ENCODE data around the gene MXRA7.
A peak's percentile ranks its signal among the peaks of the same experiment; 100 is the strongest.

Gene MXRA7

GRCh38 chr17:76697702-76698465 lies 12.9 kb downstream of the MXRA7 start:
- no peak for TF ChIP-seq CTCF (IDR thresholded peaks at IDR 0.05; ENCODE audit: low read depth, low read length, missing control alignments)
- no peak overlapping the region for H3K4me3 ChIP-seq (ENCODE audit: low read depth, low read length)
- no peak for DNase-seq (ENCODE audit: low read depth)

DNA sequence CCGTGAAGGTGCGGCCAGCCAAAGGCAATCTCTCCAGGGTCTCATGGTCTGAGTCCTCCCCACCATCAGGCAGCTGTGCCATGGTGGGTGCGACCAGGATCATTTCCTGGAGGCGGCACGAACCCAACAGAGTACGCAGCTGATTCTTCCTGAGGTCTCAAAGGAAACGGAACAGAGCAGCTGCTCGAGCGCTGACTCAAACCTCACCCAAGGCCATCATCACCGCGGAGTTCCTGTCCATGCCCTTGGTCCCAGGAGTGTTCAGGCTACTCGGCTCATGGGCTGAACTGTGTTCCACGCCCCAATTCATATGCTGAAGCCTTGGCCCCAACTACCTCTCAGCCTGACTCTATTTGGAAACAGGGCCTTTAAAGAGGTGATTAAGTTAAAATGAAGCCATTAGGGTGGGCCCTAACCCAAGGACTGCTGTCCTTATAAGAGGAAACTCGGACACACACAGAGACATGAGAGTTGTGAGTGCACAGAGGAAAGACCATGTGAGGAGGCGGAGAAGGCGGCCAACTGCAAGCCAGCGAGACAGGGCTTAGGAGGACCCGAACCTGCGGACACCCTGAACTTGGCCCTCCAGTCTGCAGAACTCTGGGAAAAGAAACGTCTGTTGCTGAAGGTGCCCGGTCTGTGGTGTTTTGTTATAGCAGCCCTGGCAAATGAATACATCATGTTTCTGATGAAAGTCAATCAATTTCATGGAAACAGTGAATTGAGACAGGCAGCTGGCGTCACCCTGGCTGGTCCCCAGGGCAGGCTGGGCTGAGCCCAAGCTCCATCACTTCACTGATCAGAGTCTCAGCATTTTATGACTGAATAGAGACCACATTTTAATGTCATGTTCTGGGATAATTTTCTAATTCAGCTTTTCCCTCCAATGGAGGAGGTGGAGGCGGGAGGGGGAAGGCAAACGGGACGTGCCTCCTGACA lies 13.7 kb downstream of the MXRA7 start:
- H3K4me3 ChIP-seq (ENCODE audit: low read depth, low read length): no peak overlapping the region
- TF ChIP-seq CTCF (IDR thresholded peaks at IDR 0.05; ENCODE audit: low read depth, low read length, missing control alignments): no peak
- peak; percentile 52 for DNase-seq (ENCODE audit: low read depth)

DNA sequence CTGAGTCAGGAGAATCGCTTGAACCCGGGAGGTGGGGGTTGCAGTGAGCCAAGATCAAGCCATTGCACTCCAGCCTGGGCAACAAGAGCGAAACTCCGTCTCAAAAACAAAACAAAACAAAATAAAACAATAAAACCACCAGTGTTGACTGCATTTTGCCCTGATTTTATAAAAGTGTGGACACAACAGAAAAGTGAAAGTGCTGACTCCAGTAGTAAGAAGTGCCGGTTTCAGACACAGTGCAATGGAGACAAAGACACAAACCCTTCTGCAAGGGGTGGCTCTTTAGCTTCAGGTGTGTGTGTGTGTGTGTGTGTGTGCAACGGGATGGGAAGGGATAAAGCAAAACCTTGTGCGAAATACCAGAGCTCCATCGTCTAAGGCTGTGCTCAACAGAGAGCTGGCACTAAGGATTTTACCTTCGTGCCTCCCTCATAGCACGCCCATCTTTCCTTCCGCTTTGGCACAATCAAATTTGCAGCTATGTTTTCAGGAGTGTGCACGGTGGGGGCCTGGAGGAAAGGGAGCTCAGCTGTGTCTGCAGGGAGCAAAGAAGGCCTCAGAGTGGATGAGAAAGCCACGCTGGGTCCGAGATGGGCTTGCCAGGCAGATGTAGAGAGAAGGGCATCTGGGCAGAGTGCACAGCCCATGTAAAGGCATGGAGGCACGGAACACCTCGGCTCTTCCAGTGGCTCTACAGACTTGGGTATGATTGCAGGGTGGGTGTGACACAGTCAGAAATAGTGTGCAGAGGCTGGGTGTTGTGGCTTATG lies 15.5 kb downstream of the MXRA7 start:
- no peak overlapping the region for H3K4me3 ChIP-seq (ENCODE audit: low read depth, low read length)
- no peak for TF ChIP-seq CTCF (IDR thresholded peaks at IDR 0.05; ENCODE audit: low read depth, low read length, missing control alignments)
- no peak for DNase-seq (ENCODE audit: low read depth)

DNA sequence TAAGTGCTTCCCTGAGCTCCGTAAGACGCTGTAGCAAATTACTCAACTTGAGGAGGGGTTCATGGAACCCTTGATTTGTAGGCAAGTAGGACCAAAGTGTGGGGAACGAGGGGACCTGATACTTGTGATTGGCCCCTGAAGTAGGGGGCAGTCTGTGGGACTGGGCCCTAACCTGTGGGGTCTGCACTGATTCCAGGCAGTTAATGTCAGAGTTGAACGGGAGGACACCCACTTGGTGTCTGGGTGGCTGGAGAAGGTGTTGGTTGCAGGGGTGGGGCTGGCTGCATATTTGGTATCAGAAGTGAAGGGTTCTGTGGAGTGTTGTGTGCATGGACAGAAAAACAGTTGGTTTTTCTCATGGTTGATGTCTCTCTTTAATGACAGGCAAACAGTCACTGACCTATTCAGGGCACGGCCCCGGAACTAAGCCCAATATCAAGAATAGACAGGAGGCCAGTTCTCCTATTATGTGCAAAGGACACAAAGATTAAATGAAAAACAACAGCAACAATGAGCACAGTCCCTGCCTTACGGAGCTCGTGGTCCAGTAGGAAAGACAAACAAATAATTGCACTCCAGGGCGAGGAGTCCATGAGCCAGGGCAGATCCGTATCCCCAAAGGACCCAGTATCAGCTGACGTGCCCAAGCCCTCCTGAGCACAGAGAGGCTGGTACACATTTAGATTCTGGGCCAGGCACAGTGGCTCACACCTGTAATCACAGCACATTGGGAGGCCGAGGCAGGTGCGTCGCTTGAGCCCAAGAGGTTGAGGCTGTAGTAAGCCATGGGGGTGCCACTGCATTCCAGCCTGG lies 19.2 kb downstream of the MXRA7 start:
- no peak for TF ChIP-seq CTCF (IDR thresholded peaks at IDR 0.05; ENCODE audit: low read depth, low read length, missing control alignments)

GRCh38 chr17:76690596-76691280 lies 20.0 kb downstream of the MXRA7 start:
- no peak for TF ChIP-seq CTCF (IDR thresholded peaks at IDR 0.05; ENCODE audit: low read depth, low read length, missing control alignments)
- H3K4me3 ChIP-seq (ENCODE audit: low read depth, low read length): no peak overlapping the region

More for the DNA sequence above, 19.2 kb downstream of the MXRA7 start:
- no peak for DNase-seq (ENCODE audit: low read depth)
- no peak overlapping the region for H3K4me3 ChIP-seq (ENCODE audit: low read depth, low read length)

More at GRCh38 chr17:76690596-76691280, 20.0 kb downstream of the MXRA7 start:
- DNase-seq (ENCODE audit: low read depth): no peak

Data from GM12864 (cell line).